Suprapubic skin (tissue), 4 donors: ENCODE results near the gene SORCS2. TPM values are rescaled to one million over a fixed set of nuclear protein-coding genes. Genes with fewer than 3 reads are reported as not detected.

Source experiments
- DNase-seq, 2 donors: peaks; one replicate each; pipeline ENCODE4 v3.0.0-alpha.2; 2019; ENCODE audit warnings: low spot score in 2 of 2
- H3K27ac ChIP-seq: fragments of 200-600 bp; sonication (generic); one replicate; pipeline ENCODE4 v1.5.1; 2019
- H3K27me3 ChIP-seq: fragments of 200-600 bp; sonication (generic); one replicate; pipeline ENCODE4 v1.5.1; 2019
- H3K36me3 ChIP-seq: fragments of 200-600 bp; sonication (generic); one replicate; pipeline ENCODE4 v1.5.1; 2019
- H3K4me1 ChIP-seq: fragments of 200-600 bp; sonication (generic); one replicate; pipeline ENCODE4 v1.5.1; 2019
- H3K4me3 ChIP-seq: fragments of 200-600 bp; sonication (generic); one replicate; pipeline ENCODE4 v1.5.1; 2019; ENCODE audit warnings: mild to moderate bottlenecking
- H3K9me3 ChIP-seq: fragments of 200-600 bp; sonication (generic); one replicate; pipeline ENCODE4 v1.5.1; 2019
- CTCF ChIP-seq, 2 donors: fragments of 200-600 bp in 1 of 2; fragments of 450-650 bp in 1 of 2; sonication (generic) in 1 of 2; IDR thresholded peaks; one replicate each; pipeline ENCODE4 v1.5.1; 2016 to 2019; ENCODE audit warnings: antibody characterized with exemption in 2 of 2, mild to moderate bottlenecking in 1 of 2, moderate library complexity in 1 of 2
- EP300 ChIP-seq: sonication (generic); formaldehyde crosslinking; IDR thresholded peaks from one replicate; pipeline ENCODE4 v1.6.1; 2017; ENCODE audit warnings: antibody characterized with exemption
- POLR2A ChIP-seq, 2 donors: fragments of 450-650 bp; IDR thresholded peaks; one replicate each; pipeline ENCODE4 v1.6.1; 2017; ENCODE audit warnings: antibody characterized with exemption in 2 of 2, mild to moderate bottlenecking in 2 of 2, moderate library complexity in 2 of 2
- POLR2AphosphoS5 ChIP-seq, 3 donors: sonication (generic); formaldehyde crosslinking; IDR thresholded peaks; one replicate each; pipeline ENCODE4 v1.6.1; 2017; ENCODE audit warnings: antibody characterized with exemption in 3 of 3
- WGBS: methylation state at CpG from one replicate; pipeline ENCODE4 v1.1.5; 2018; 5-methylcytosine and 5-hydroxymethylcytosine counted together
- total RNA-seq, 4 donors: library from RNA; depleted of rRNA; stranded (reverse); fragments of >200 nt; gene quantifications; one replicate each; pipeline ENCODE4 v1.1.0, GENCODE V29; 2016

SORCS2 gene
- total RNA-seq, 4 donors from 2014 or later = 0.94 to 4.6 (median 1.3) TPM

- peak overlapping the region; percentile 64 for H3K27ac ChIP-seq
- TF ChIP-seq POLR2AphosphoS5 (IDR thresholded peaks at IDR 0.05) = no peak
- TF ChIP-seq POLR2A (IDR thresholded peaks at IDR 0.05) = no peak
- no peak for TF ChIP-seq EP300
- no peak for TF ChIP-seq CTCF (IDR thresholded peaks at IDR 0.05)
- H3K27me3 ChIP-seq = peaks cover 2% of the 10 kb centered on the region
- no peaks in the 10 kb centered on the region for H3K36me3 ChIP-seq
- no peak for DNase-seq
- H3K4me3 ChIP-seq = no peak overlapping the region
- H3K9me3 ChIP-seq = no peaks in the 10 kb centered on the region
- peaks cover 23% of the 10 kb centered on the region for H3K4me1 ChIP-seq
- 37% methylated on average over 4 of the region's 4 CpGs for WGBS
Measured at GRCh38 chr4:7546809-7547367, 354.6 kb downstream of the SORCS2 start.

- Histone ChIP-seq H3K27me3 (peaks cover 2% of the 10 kb centered on the region), H3K4me1 (peaks cover 23% of the 10 kb centered on the region), H3K36me3 (no peaks in the 10 kb centered on the region), H3K9me3 (no peaks in the 10 kb centered on the region), H3K4me3 (no peak overlapping the region), H3K27ac (peak overlapping the region; percentile 64)
- TF ChIP-seq EP300 = no peak
- TF ChIP-seq CTCF (IDR thresholded peaks at IDR 0.05) = no peak
- TF ChIP-seq POLR2AphosphoS5 (IDR thresholded peaks at IDR 0.05) = no peak
- no peak for TF ChIP-seq POLR2A (IDR thresholded peaks at IDR 0.05)
- WGBS = 22% methylated on average over 10 of the region's 10 CpGs
- no peak for DNase-seq
Measured at GRCh38 chr4:7547368-7548040, 355.2 kb downstream of the SORCS2 start.

GRCh38 chr4:7549866-7550265, 357.5 kb downstream of the SORCS2 start:
- Histone ChIP-seq H3K36me3 (no peaks in the 10 kb centered on the region), H3K9me3 (peaks cover 3% of the 10 kb centered on the region), H3K4me1 (peaks cover 23% of the 10 kb centered on the region), H3K27me3 (peaks cover 2% of the 10 kb centered on the region), H3K4me3 (no peak overlapping the region), H3K27ac (no peak overlapping the region)
- WGBS = 84% methylated on average over 7 of the region's 7 CpGs
- no peak for TF ChIP-seq EP300
- TF ChIP-seq CTCF (IDR thresholded peaks at IDR 0.05) = no peak
- no peak for TF ChIP-seq POLR2A (IDR thresholded peaks at IDR 0.05)
- TF ChIP-seq POLR2AphosphoS5 (IDR thresholded peaks at IDR 0.05) = no peak
- no peak for DNase-seq

GRCh38 chr4:7552466-7552865, 360.1 kb downstream of the SORCS2 start:
- Histone ChIP-seq H3K4me1 (peaks cover 9% of the 10 kb centered on the region), H3K9me3 (peaks cover 3% of the 10 kb centered on the region), H3K4me3 (no peak overlapping the region), H3K27ac (no peak overlapping the region), H3K36me3 (no peaks in the 10 kb centered on the region), H3K27me3 (peaks cover 2% of the 10 kb centered on the region)
- TF ChIP-seq POLR2AphosphoS5 (IDR thresholded peaks at IDR 0.05) (no peak), CTCF (IDR thresholded peaks at IDR 0.05) (no peak), EP300 (no peak), POLR2A (IDR thresholded peaks at IDR 0.05) (no peak)
- 80% methylated on average over 3 of the region's 3 CpGs for WGBS
- DNase-seq = no peak

GRCh38 chr4:7553280-7553679, 360.9 kb downstream of the SORCS2 start:
- no peak for TF ChIP-seq CTCF (IDR thresholded peaks at IDR 0.05)
- no peak for TF ChIP-seq POLR2AphosphoS5 (IDR thresholded peaks at IDR 0.05)
- peaks cover 2% of the 10 kb centered on the region for H3K4me1 ChIP-seq
- H3K9me3 ChIP-seq = peaks cover 3% of the 10 kb centered on the region
- no peaks in the 10 kb centered on the region for H3K36me3 ChIP-seq
- no peak for DNase-seq
- no peak overlapping the region for H3K27ac ChIP-seq
- peaks cover 2% of the 10 kb centered on the region for H3K27me3 ChIP-seq
- 96% methylated on average over 1 of the region's 1 CpG for WGBS
- H3K4me3 ChIP-seq = no peak overlapping the region
